Type B pancreatic cell (in vitro differentiated cells): ENCODE results near the gene OLIG2. TPM values are rescaled to one million over a fixed set of nuclear protein-coding genes. Genes with fewer than 3 reads are reported as not detected.
A peak's percentile ranks its signal among the peaks of the same experiment; 100 is the strongest.

Experiments
- DNase-seq: peaks from one replicate; pipeline ENCODE4 v3.0.0; 2021; ENCODE audit warnings: mixed read lengths; ENCODE audit not compliant: unreplicated experiment; ENCODE audit errors: extremely low spot score
- H3K27ac Mint-ChIP-seq: 2 replicates; pipeline ENCODE4 v1.8.0; 2021; ENCODE audit warnings: mild to moderate bottlenecking, mixed read lengths
- H3K27me3 Mint-ChIP-seq: 2 replicates; pipeline ENCODE4 v1.8.0; 2021; ENCODE audit warnings: mixed read lengths
- H3K36me3 Mint-ChIP-seq: 2 replicates; pipeline ENCODE4 v1.8.0; 2021; ENCODE audit warnings: mixed read lengths
- H3K4me1 Mint-ChIP-seq: one replicate; pipeline ENCODE4 v1.8.0; 2021; ENCODE audit warnings: mixed read lengths; ENCODE audit not compliant: unreplicated experiment
- H3K4me3 Mint-ChIP-seq: 2 replicates; pipeline ENCODE4 v1.8.0; 2021; ENCODE audit warnings: mild to moderate bottlenecking, mixed read lengths
- H3K9me3 Mint-ChIP-seq: 2 replicates; pipeline ENCODE4 v1.8.0; 2021; ENCODE audit warnings: mixed read lengths
- total RNA-seq: library from RNA; stranded (reverse); gene quantifications from 2 replicates; pipeline ENCODE4 v1.2.1, GENCODE V29; 2021; ENCODE audit warnings: low replicate concordance
- TF ChIP-seq, protein P1 (sequence below): fragments of 200-600 bp; sonication (generic); conservative IDR thresholded peaks from 2 replicates; pipeline ENCODE4 v1.5.0; 2021; ENCODE audit warnings: antibody characterized with exemption, mild to moderate bottlenecking

The OLIG2 gene
- total RNA-seq, 1 donor from 2014 or later = 1.4 TPM

DNA sequence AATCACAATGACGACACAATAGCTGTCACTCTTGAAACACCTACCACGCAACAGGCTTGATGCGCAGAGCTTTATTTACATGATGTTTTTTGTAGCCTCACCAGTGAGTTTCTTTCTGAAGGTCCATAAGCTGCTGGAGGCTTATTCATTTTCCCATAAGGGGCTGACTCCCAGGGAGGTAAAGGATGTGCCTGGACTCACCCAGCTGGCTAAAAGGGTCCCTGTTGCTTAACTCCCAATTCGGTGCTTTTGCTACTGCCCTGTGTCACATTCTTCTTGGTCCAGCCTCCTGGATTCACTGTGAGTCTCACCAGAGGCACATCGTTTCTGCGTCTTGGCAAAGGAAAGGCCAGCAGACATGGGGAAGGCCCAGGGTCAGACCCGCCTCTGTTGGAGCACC is 44.6 kb upstream of the OLIG2 start:
- no peak overlapping the region for H3K4me3 Mint-ChIP-seq
- H3K9me3 Mint-ChIP-seq = no peaks in the 10 kb centered on the region
- H3K27me3 Mint-ChIP-seq = peaks cover 41% of the 10 kb centered on the region

DNA sequence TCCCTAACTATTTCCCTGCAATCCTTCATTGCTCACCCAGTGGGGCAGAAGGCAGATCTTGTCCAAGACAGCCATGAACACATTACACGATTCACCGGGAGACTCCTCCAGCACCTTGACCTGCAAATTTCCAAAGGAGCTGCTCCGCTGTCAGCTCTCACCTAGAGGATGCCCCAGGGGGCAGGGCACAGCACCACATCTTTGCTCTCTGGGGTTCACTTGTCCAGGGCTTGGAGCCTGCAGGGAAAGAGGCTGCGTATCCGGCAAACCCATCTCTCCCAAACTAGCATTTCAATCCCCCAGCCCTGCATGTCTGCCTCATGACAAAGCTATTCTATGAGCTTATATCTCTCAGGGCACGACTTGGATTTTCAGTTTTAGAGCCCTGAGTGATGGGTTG is 35.1 kb upstream of the OLIG2 start:
- no peak for DNase-seq
- Mint-ChIP-seq H3K4me3 (no peak overlapping the region), H3K36me3 (no peaks in the 10 kb centered on the region), H3K4me1 (no peaks in the 10 kb centered on the region), H3K27me3 (peaks cover 53% of the 10 kb centered on the region), H3K27ac (no peak overlapping the region), H3K9me3 (no peaks in the 10 kb centered on the region)
- TF ChIP-seq, protein P1, sequence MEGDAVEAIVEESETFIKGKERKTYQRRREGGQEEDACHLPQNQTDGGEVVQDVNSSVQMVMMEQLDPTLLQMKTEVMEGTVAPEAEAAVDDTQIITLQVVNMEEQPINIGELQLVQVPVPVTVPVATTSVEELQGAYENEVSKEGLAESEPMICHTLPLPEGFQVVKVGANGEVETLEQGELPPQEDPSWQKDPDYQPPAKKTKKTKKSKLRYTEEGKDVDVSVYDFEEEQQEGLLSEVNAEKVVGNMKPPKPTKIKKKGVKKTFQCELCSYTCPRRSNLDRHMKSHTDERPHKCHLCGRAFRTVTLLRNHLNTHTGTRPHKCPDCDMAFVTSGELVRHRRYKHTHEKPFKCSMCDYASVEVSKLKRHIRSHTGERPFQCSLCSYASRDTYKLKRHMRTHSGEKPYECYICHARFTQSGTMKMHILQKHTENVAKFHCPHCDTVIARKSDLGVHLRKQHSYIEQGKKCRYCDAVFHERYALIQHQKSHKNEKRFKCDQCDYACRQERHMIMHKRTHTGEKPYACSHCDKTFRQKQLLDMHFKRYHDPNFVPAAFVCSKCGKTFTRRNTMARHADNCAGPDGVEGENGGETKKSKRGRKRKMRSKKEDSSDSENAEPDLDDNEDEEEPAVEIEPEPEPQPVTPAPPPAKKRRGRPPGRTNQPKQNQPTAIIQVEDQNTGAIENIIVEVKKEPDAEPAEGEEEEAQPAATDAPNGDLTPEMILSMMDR = no peak

More for the DNA sequence above, 44.6 kb upstream of the OLIG2 start:
- TF ChIP-seq, protein P1 = no peak
- DNase-seq = no peak
- Mint-ChIP-seq H3K4me1 (peaks cover 4% of the 10 kb centered on the region), H3K36me3 (no peaks in the 10 kb centered on the region), H3K27ac (no peak overlapping the region)

DNA sequence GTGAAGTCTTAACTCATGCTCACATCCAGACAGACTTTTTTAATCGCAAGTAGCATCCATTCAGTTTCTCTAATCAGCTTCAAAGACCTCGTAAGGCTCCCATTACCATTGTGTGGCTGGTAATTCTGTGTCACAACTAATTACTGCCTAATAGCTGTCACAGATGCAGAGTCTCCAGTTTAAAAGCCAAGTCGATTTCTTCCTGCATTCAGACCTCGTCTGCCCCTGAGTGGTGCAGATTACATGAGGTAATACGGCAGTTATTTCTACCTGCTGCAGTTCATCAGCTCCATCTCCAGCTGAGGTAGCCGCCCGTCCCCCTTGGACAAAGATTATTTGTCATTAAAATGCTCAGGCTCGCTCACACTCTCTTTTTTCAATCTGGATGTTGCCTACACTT is 34.4 kb upstream of the OLIG2 start:
- no peaks in the 10 kb centered on the region for H3K4me1 Mint-ChIP-seq
- H3K27ac Mint-ChIP-seq = no peak overlapping the region
- TF ChIP-seq, protein P1 = no peak
- H3K27me3 Mint-ChIP-seq = peaks cover 54% of the 10 kb centered on the region
- DNase-seq = no peak
- no peak overlapping the region for H3K4me3 Mint-ChIP-seq
- no peaks in the 10 kb centered on the region for H3K9me3 Mint-ChIP-seq
- H3K36me3 Mint-ChIP-seq = no peaks in the 10 kb centered on the region

DNA sequence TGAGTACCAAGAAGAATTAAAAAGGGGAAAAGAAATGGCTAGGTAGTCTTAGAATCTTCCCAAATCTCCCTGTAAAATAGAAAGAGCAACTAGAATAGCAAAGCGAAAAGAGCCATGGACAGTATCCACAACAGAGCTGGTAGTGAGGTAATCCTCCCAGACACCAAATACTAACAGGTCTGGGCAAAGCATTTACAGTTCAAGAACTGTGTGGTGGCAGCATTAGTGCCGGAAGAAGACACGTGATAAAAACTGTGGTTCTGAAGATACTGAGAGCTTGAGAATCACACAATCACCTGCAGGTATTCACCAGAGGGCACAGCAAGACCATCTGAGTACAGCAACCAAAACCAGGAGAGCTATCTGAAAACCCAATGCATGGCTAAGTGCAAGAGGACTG is 31.8 kb upstream of the OLIG2 start:
- no peak for DNase-seq
- peaks cover 55% of the 10 kb centered on the region for H3K27me3 Mint-ChIP-seq
- no peak overlapping the region for H3K4me3 Mint-ChIP-seq
- no peaks in the 10 kb centered on the region for H3K36me3 Mint-ChIP-seq
- no peak overlapping the region for H3K27ac Mint-ChIP-seq
- H3K9me3 Mint-ChIP-seq = no peaks in the 10 kb centered on the region
- TF ChIP-seq, protein P1 = no peak
- no peaks in the 10 kb centered on the region for H3K4me1 Mint-ChIP-seq

DNA sequence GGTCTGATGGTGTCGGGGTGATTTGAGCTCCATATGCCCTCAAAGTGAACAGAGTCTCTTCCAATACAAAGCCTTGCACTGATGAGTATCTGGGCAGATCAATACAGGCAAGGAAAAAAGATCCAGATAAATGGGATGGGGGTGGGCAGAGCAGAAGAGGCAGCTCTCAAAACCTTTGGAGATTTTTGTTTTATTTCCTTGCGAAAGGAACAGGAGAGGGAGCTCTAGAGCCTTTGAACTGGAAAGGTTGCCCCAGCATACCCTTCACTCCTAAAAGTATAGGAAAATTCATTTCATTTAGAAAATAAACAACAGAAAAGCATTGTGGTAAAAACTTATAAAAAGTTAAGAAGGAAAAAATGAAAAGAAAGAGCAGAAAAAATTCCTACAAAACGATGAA is 31.4 kb upstream of the OLIG2 start:
- Mint-ChIP-seq H3K4me3 (no peak overlapping the region), H3K27ac (no peak overlapping the region), H3K36me3 (no peaks in the 10 kb centered on the region), H3K27me3 (peaks cover 55% of the 10 kb centered on the region), H3K4me1 (no peaks in the 10 kb centered on the region), H3K9me3 (no peaks in the 10 kb centered on the region)
- no peak for DNase-seq
- TF ChIP-seq, protein P1 = peak; percentile 68

DNA sequence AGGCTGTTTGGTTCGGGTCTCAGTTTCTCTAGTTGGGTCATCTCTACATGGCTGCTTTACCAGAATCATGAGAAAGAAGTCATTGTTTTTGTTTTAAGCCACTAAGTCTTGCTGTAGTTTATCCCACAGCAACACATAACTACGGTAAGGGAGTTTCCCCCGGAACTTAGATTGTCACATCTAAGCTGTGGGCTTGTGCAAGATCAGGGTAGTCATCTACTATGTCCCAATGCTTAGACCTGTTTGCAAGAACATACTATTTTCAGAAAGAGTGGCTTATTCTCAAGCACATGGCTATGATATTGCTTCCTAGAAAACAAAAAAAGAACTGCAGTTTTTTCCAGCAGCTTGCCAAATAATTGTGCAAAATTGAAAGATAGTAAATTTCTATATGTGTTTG is 18.0 kb upstream of the OLIG2 start:
- Mint-ChIP-seq H3K36me3 (no peaks in the 10 kb centered on the region), H3K4me3 (no peak overlapping the region), H3K27ac (no peak overlapping the region), H3K4me1 (no peaks in the 10 kb centered on the region), H3K9me3 (no peaks in the 10 kb centered on the region), H3K27me3 (peaks cover 64% of the 10 kb centered on the region)
- DNase-seq = no peak
- TF ChIP-seq, protein P1 = no peak
